KMS-11 (cell line): ENCODE data around the gene KPNA6.

ENCODE experiments used
- H2AFZ ChIP-seq: fragments of 200-600 bp; sonication (generic); 2 replicates; pipeline ENCODE4 v1.6.1; 2016; ENCODE audit warnings: antibody characterized with exemption, mixed run types, low read depth
- H3K27ac ChIP-seq: fragments of 200-600 bp; sonication (generic); 2 replicates; pipeline ENCODE4 v1.6.1; 2016; ENCODE audit warnings: mild to moderate bottlenecking, mixed run types
- H3K27me3 ChIP-seq: fragments of 200-600 bp; sonication (generic); 2 replicates; pipeline ENCODE4 v1.6.1; 2017; ENCODE audit warnings: mild to moderate bottlenecking, low read depth, mixed run types, moderate library complexity; ENCODE audit not compliant: insufficient read depth
- H3K36me3 ChIP-seq: fragments of 200-600 bp; sonication (generic); 2 replicates; pipeline ENCODE4 v1.6.1; 2017; ENCODE audit warnings: mild to moderate bottlenecking, mixed run types; ENCODE audit not compliant: insufficient read depth
- H3K4me1 ChIP-seq: fragments of 200-600 bp; sonication (generic); 2 replicates; pipeline ENCODE4 v1.6.1; 2016; ENCODE audit warnings: mild to moderate bottlenecking, low read depth, mixed run types; ENCODE audit not compliant: poor library complexity, severe bottlenecking
- H3K4me2 ChIP-seq: fragments of 200-600 bp; sonication (generic); 2 replicates; pipeline ENCODE4 v1.7.0; 2016; ENCODE audit warnings: mild to moderate bottlenecking, mixed run types
- H3K4me3 ChIP-seq: fragments of 200-600 bp; sonication (generic); IDR thresholded peaks from 2 replicates; pipeline ENCODE4 v1.6.1; 2017; ENCODE audit warnings: low read depth, low read length, mixed read lengths; ENCODE audit not compliant: insufficient read depth
- H3K79me2 ChIP-seq: fragments of 200-600 bp; sonication (generic); 2 replicates; pipeline ENCODE4 v1.6.1; 2016; ENCODE audit warnings: low read depth, mixed run types; ENCODE audit not compliant: insufficient read depth
- H3K9ac ChIP-seq: fragments of 200-600 bp; sonication (generic); 2 replicates; pipeline ENCODE4 v1.6.1; 2016; ENCODE audit warnings: mild to moderate bottlenecking, mixed run types
- H4K20me1 ChIP-seq: fragments of 200-600 bp; sonication (generic); 2 replicates; pipeline ENCODE4 v1.6.1; 2016; ENCODE audit warnings: mild to moderate bottlenecking, mixed run types; ENCODE audit not compliant: insufficient read depth
- CTCF ChIP-seq: fragments of 200-600 bp; sonication (generic); conservative IDR thresholded peaks from 2 replicates; pipeline ENCODE4 v1.6.1; 2017; ENCODE audit warnings: low read depth, mild to moderate bottlenecking, antibody characterized with exemption, low read length, moderate library complexity, mixed read lengths

KPNA6 gene

GRCh38 chr1:32221980-32222755, 114.3 kb downstream of the KPNA6 start, which contains the start of the genes EIF3I and TMEM234:
Gene EIF3I (plus strand): TSS chr1:32222407. CDS start chr1:32222442, 35 bp downstream.
Gene TMEM234 (minus strand): TSS chr1:32222353. CDS start chr1:32222322, 31 bp downstream.
- Histone ChIP-seq H3K9ac (peak within 1 kb of the TSS; percentile 81), H4K20me1 (no peaks in the 10 kb centered on the region), H3K27ac (peak within 1 kb of the TSS; percentile 57), H3K27me3 (no peaks in the 10 kb centered on the region), H3K4me1 (peaks cover 15% of the 10 kb centered on the region), H3K36me3 (no peaks in the 10 kb centered on the region), H3K79me2 (peaks cover 22% of the 10 kb centered on the region), H3K4me3 (peak within 1 kb of the TSS; percentile 90), H2AFZ (peak within 1 kb of the TSS; percentile 74), H3K4me2 (peak within 1 kb of the TSS; percentile 96)
- TF ChIP-seq CTCF, result no peak

GRCh38 chr1:32223683-32224082, 115.8 kb downstream of the KPNA6 start:
- H4K20me1 ChIP-seq, result no peaks in the 10 kb centered on the region
- H2AFZ ChIP-seq, result no peak overlapping the region
- H3K36me3 ChIP-seq, result peaks cover 13% of the 10 kb centered on the region; the same call in 1 of the 2 replicates
- H3K4me2 ChIP-seq, result peak overlapping the region; percentile 96
- H3K4me1 ChIP-seq, result peaks cover 15% of the 10 kb centered on the region
- H3K79me2 ChIP-seq, result peaks cover 22% of the 10 kb centered on the region
- TF ChIP-seq CTCF, result no peak
- H3K27me3 ChIP-seq, result no peaks in the 10 kb centered on the region
- H3K27ac ChIP-seq, result no peak overlapping the region
- no peak overlapping the region for H3K9ac ChIP-seq
- no peak overlapping the region for H3K4me3 ChIP-seq

- TF ChIP-seq CTCF, result no peak
- no peak overlapping the region for H3K27ac ChIP-seq
- peaks cover 15% of the 10 kb centered on the region for H3K4me1 ChIP-seq
- H3K9ac ChIP-seq, result no peak overlapping the region
- no peak overlapping the region for H3K4me2 ChIP-seq
- H3K79me2 ChIP-seq, result peaks cover 22% of the 10 kb centered on the region
- no peaks in the 10 kb centered on the region for H4K20me1 ChIP-seq
- H2AFZ ChIP-seq, result no peak overlapping the region
- no peak overlapping the region for H3K4me3 ChIP-seq
- no peaks in the 10 kb centered on the region for H3K27me3 ChIP-seq
- H3K36me3 ChIP-seq, result peaks cover 19% of the 10 kb centered on the region; the same call in 1 of the 2 replicates
Observed at GRCh38 chr1:32224285-32224684, 116.4 kb downstream of the KPNA6 start.
